Stomach (tissue), 9 donors: ENCODE measurements around the gene DNM3. TPM values are rescaled to one million over a fixed set of nuclear protein-coding genes. Genes with fewer than 3 reads are reported as not detected.
A peak's percentile ranks its signal among the peaks of the same experiment; 100 is the strongest.

Experiments
- DNase-seq, 2 donors: peaks; one replicate each; pipeline versions ENCODE4 v3.0.0 to v3.0.0-alpha.2; 2013 to 2019
- H3K27ac ChIP-seq, 5 donors: fragments of 200-600 bp in 4 of 5; sonication (generic) in 4 of 5; one replicate each; pipeline ENCODE4 v1.5.1; 2013 to 2019; ENCODE audit warnings: mild to moderate bottlenecking in 1 of 5, moderate library complexity in 1 of 5
- H3K27me3 ChIP-seq, 3 donors: fragments of 200-600 bp; sonication (generic); one replicate each; pipeline ENCODE4 v1.5.1; 2017 to 2019; ENCODE audit warnings: mixed run types in 1 of 3
- H3K36me3 ChIP-seq, 4 donors: fragments of 200-600 bp; sonication (generic); 1 replicate in 3 of 4; 2 replicates in 1 of 4; pipeline ENCODE4 v1.5.1; 2016 to 2019
- H3K4me1 ChIP-seq, 4 donors: fragments of 200-600 bp; sonication (generic); one replicate each; pipeline ENCODE4 v1.5.1; 2016 to 2019
- H3K4me3 ChIP-seq, 4 donors: fragments of 200-600 bp; sonication (generic) in 3 of 4; one replicate each; pipeline ENCODE4 v1.5.1; 2016 to 2019; ENCODE audit warnings: mild to moderate bottlenecking in 1 of 4
- H3K9me3 ChIP-seq, 4 donors: fragments of 200-600 bp; sonication (generic); one replicate each; pipeline ENCODE4 v1.5.1; 2016 to 2019
- CTCF ChIP-seq, 7 experiments: fragments of 450-650 bp in 4 of 7; fragments of 200-600 bp in 3 of 7; sonication (generic) in 3 of 7; IDR thresholded peaks; one replicate each; pipeline ENCODE4 v1.5.1; 2016 to 2019; ENCODE audit warnings: antibody characterized with exemption in 7 of 7, control low read depth in 2 of 7, mild to moderate bottlenecking in 1 of 7
- EP300 ChIP-seq: sonication (generic); formaldehyde crosslinking; IDR thresholded peaks from one replicate; pipeline ENCODE4 v1.6.1; 2017; ENCODE audit warnings: antibody characterized with exemption
- POLR2A ChIP-seq, 4 donors: fragments of 450-650 bp; IDR thresholded peaks; one replicate each; pipeline ENCODE4 v1.6.1; 2016; ENCODE audit warnings: antibody characterized with exemption in 4 of 4, control low read depth in 2 of 4, mild to moderate bottlenecking in 1 of 4, moderate library complexity in 1 of 4
- POLR2AphosphoS5 ChIP-seq, 3 donors: sonication (generic); formaldehyde crosslinking; IDR thresholded peaks; one replicate each; pipeline ENCODE4 v1.6.1; 2016; ENCODE audit warnings: antibody characterized with exemption in 3 of 3
- WGBS, 5 donors: extraction: QIAGEN DNeasy Blood & Tissue Kit in 3 of 5; methylation state at CpG; one replicate each; pipeline versions ENCODE4 v1.1.5 to v1.1.7; 2013 to 2018; 5-methylcytosine and 5-hydroxymethylcytosine counted together
- intact Hi-C: fragments of 100-400 bp; cut with DNase I; formaldehyde crosslinking; loops from one replicate; pipeline ENCODE4 v1.15.1; 2023; ENCODE audit warnings: low total_unique reads
- polyA plus RNA-seq, 3 donors: library from polyadenylated mRNA; stranded (reverse); fragments of 200-250 nt; gene quantifications; one replicate each; pipeline ENCODE4 v1.2.3, GENCODE V29; 2013
- total RNA-seq, 5 donors: library from RNA; depleted of rRNA; stranded (reverse); fragments of >200 nt; gene quantifications; one replicate each; pipeline versions ENCODE4 v1.1.0 to v1.2.3, GENCODE V29; 2014 to 2016
- donor health status: healthy with polysubstance abuse.
- donor health status: Bipolar disorder and iron deficiency.
- donor health status: healthy.

DNM3 gene
- total and polyA plus RNA-seq, 8 donors, result 0.58 to 13.8 (median 2.2) TPM

GRCh38 chr1:172105230-172105629 lies 263.9 kb downstream of the DNM3 start:
- Histone ChIP-seq H3K27ac (no peak overlapping the region), H3K4me3 (no peak overlapping the region), H3K36me3 (no peaks in the 10 kb centered on the region), H3K4me1 (peaks cover 0 to 4% (median 0%) of the 10 kb centered on the region in 4 donors), H3K9me3 (no peaks in the 10 kb centered on the region), H3K27me3 (no peaks in the 10 kb centered on the region)
- TF ChIP-seq POLR2A (IDR thresholded peaks at IDR 0.05) (no peak), CTCF (IDR thresholded peaks at IDR 0.05) (no peak), POLR2AphosphoS5 (IDR thresholded peaks at IDR 0.05) (no peak)
- intact Hi-C loops, result no loop called here
- no peak for DNase-seq

GRCh38 chr1:172107316-172107975 lies 266.1 kb downstream of the DNM3 start:
- 65 to 87% (median 83%) methylated on average over 4 of the region's 4 CpGs for WGBS, 5 donors

GRCh38 chr1:172108161-172108893 lies 267.0 kb downstream of the DNM3 start:
- no peak for DNase-seq
- TF ChIP-seq CTCF (IDR thresholded peaks at IDR 0.05), result no peak
- no peak for TF ChIP-seq EP300
- intact Hi-C loops, result no loop called here
- no peaks in the 10 kb centered on the region for H3K27me3 ChIP-seq
- no peak overlapping the region for H3K4me3 ChIP-seq
- H3K9me3 ChIP-seq, result no peaks in the 10 kb centered on the region
- H3K36me3 ChIP-seq, result no peaks in the 10 kb centered on the region
- peaks cover 0 to 4% (median 0%) of the 10 kb centered on the region in 4 donors for H3K4me1 ChIP-seq
- H3K27ac ChIP-seq, result no peak overlapping the region

More at GRCh38 chr1:172107316-172107975, 266.1 kb downstream of the DNM3 start:
- Histone ChIP-seq H3K4me3 (no peak overlapping the region), H3K4me1 (peaks cover 0 to 4% (median 0%) of the 10 kb centered on the region in 4 donors), H3K27ac (no peak overlapping the region), H3K27me3 (no peaks in the 10 kb centered on the region), H3K36me3 (no peaks in the 10 kb centered on the region), H3K9me3 (no peaks in the 10 kb centered on the region)
- peak in 1 of 2 donors; percentile 41 for DNase-seq
- intact Hi-C loops, result no loop called here
- no peak for TF ChIP-seq CTCF (IDR thresholded peaks at IDR 0.05)
- no peak for TF ChIP-seq EP300
- TF ChIP-seq POLR2AphosphoS5 (IDR thresholded peaks at IDR 0.05), result no peak
- TF ChIP-seq POLR2A (IDR thresholded peaks at IDR 0.05), result no peak

GRCh38 chr1:172109359-172109758 lies 268.1 kb downstream of the DNM3 start:
- intact Hi-C loops, result no loop called here
- Histone ChIP-seq H3K27me3 (no peaks in the 10 kb centered on the region), H3K4me3 (no peak overlapping the region), H3K27ac (no peak overlapping the region), H3K36me3 (no peaks in the 10 kb centered on the region), H3K4me1 (peaks cover 0 to 4% (median 0%) of the 10 kb centered on the region in 4 donors), H3K9me3 (no peaks in the 10 kb centered on the region)
- 64 to 77% (median 70%) methylated on average over 5 of the region's 5 CpGs for WGBS, 5 donors
- peak in 1 of 2 donors; percentile 53 for DNase-seq
- no peak for TF ChIP-seq CTCF (IDR thresholded peaks at IDR 0.05)
- TF ChIP-seq EP300, result no peak
- TF ChIP-seq POLR2AphosphoS5 (IDR thresholded peaks at IDR 0.05), result no peak
- TF ChIP-seq POLR2A (IDR thresholded peaks at IDR 0.05), result no peak
